ENCODE results near the gene ALDOC. TPM values are rescaled to one million over a fixed set of nuclear protein-coding genes. Genes with fewer than 3 reads are reported as not detected.

The ALDOC gene
- total and polyA plus RNA-seq, 2 of the 13 experiments (the other 11 are each of a cell fraction or from before 2014, with no cell fraction given) = 15.4 to 60.9 TPM

DNA sequence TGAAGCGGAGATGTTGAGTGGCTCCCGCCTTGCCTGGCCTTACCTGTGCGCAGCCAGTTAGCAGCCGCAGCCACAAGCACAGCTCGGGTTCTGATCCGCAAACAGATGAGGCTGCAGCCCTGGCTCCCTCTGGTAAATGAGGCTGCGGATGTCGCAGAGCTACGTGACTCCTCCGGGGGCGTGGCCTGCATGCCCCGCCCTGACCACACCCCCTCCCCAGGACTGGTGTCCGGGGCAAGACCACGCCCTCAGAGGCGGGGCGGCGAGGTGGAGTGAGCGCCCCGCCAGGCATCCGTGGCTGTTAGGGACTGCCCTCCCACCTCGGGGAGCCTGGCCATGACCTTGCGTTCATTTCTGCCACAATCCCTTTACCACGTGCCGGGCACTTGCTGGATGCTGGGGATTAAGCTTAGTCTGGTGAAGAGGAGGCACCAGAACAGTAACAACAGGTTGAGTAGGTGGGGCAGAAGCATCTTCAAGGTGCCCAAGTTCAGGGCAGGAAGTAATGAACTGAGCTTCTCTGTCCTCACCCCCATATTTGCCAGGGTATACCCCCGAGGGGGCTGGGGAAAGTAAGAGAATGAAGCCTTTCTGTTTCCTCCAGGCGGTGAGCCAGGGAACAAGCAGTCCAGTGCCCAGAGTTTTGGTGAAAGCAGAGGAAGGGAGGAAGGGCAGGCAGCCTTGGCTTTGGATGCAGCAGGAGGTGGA, at the start of gene ALDOC (continued):
- TF ChIP-seq, protein P1, sequence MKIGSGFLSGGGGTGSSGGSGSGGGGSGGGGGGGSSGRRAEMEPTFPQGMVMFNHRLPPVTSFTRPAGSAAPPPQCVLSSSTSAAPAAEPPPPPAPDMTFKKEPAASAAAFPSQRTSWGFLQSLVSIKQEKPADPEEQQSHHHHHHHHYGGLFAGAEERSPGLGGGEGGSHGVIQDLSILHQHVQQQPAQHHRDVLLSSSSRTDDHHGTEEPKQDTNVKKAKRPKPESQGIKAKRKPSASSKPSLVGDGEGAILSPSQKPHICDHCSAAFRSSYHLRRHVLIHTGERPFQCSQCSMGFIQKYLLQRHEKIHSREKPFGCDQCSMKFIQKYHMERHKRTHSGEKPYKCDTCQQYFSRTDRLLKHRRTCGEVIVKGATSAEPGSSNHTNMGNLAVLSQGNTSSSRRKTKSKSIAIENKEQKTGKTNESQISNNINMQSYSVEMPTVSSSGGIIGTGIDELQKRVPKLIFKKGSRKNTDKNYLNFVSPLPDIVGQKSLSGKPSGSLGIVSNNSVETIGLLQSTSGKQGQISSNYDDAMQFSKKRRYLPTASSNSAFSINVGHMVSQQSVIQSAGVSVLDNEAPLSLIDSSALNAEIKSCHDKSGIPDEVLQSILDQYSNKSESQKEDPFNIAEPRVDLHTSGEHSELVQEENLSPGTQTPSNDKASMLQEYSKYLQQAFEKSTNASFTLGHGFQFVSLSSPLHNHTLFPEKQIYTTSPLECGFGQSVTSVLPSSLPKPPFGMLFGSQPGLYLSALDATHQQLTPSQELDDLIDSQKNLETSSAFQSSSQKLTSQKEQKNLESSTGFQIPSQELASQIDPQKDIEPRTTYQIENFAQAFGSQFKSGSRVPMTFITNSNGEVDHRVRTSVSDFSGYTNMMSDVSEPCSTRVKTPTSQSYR (CRISPR knock-in tag; IDR thresholded peaks at IDR 0.05; ENCODE audit: borderline replicate concordance) = no peak
- TF ChIP-seq ZNF567 (CRISPR knock-in tag; IDR thresholded peaks at IDR 0.05; ENCODE audit: borderline replicate concordance) = no peak
- TF ChIP-seq, protein P2, sequence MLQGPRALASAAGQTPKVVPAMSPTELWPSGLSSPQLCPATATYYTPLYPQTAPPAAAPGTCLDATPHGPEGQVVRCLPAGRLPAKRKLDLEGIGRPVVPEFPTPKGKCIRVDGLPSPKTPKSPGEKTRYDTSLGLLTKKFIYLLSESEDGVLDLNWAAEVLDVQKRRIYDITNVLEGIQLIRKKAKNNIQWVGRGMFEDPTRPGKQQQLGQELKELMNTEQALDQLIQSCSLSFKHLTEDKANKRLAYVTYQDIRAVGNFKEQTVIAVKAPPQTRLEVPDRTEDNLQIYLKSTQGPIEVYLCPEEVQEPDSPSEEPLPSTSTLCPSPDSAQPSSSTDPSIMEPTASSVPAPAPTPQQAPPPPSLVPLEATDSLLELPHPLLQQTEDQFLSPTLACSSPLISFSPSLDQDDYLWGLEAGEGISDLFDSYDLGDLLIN (CRISPR knock-in tag; IDR thresholded peaks at IDR 0.05; ENCODE audit: borderline replicate concordance) = no peak
- TF ChIP-seq, protein P3, sequence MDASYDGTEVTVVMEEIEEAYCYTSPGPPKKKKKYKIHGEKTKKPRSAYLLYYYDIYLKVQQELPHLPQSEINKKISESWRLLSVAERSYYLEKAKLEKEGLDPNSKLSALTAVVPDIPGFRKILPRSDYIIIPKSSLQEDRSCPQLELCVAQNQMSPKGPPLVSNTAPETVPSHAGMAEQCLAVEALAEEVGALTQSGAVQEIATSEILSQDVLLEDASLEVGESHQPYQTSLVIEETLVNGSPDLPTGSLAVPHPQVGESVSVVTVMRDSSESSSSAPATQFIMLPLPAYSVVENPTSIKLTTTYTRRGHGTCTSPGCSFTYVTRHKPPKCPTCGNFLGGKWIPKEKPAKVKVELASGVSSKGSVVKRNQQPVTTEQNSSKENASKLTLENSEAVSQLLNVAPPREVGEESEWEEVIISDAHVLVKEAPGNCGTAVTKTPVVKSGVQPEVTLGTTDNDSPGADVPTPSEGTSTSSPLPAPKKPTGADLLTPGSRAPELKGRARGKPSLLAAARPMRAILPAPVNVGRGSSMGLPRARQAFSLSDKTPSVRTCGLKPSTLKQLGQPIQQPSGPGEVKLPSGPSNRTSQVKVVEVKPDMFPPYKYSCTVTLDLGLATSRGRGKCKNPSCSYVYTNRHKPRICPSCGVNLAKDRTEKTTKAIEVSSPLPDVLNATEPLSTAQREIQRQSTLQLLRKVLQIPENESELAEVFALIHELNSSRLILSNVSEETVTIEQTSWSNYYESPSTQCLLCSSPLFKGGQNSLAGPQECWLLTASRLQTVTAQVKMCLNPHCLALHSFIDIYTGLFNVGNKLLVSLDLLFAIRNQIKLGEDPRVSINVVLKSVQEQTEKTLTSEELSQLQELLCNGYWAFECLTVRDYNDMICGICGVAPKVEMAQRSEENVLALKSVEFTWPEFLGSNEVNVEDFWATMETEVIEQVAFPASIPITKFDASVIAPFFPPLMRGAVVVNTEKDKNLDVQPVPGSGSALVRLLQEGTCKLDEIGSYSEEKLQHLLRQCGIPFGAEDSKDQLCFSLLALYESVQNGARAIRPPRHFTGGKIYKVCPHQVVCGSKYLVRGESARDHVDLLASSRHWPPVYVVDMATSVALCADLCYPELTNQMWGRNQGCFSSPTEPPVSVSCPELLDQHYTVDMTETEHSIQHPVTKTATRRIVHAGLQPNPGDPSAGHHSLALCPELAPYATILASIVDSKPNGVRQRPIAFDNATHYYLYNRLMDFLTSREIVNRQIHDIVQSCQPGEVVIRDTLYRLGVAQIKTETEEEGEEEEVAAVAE (CRISPR knock-in tag; IDR thresholded peaks at IDR 0.05; ENCODE audit: borderline replicate concordance) = peak; percentile 83; the same call in 1 of the 2 replicates
- TF ChIP-seq KAT2B (IDR thresholded peaks at IDR 0.05; ENCODE audit: borderline replicate concordance, low read depth, low read length) = no peak
- TF ChIP-seq, protein P4, sequence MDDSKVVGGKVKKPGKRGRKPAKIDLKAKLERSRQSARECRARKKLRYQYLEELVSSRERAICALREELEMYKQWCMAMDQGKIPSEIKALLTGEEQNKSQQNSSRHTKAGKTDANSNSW (CRISPR knock-in tag; IDR thresholded peaks at IDR 0.05; ENCODE audit: borderline replicate concordance) = no peak
- TF ChIP-seq SSRP1 (CRISPR knock-in tag; IDR thresholded peaks at IDR 0.05) = no peak
- TF ChIP-seq CBX5 (CRISPR knock-in tag; IDR thresholded peaks at IDR 0.05; ENCODE audit: borderline replicate concordance) = no peak
- TF ChIP-seq ZNF138 (CRISPR knock-in tag; IDR thresholded peaks at IDR 0.05; ENCODE audit: low read depth) = 0 out of 2 replicates have a peak, but pooled peaks have one; percentile 50
- TF ChIP-seq JUNB (CRISPR knock-in tag; IDR thresholded peaks at IDR 0.05; ENCODE audit: borderline replicate concordance) = no peak
- no peak for TF ChIP-seq ZNF556 (CRISPR knock-in tag; IDR thresholded peaks at IDR 0.05; ENCODE audit: borderline replicate concordance)
- TF ChIP-seq KLF15 (CRISPR knock-in tag; IDR thresholded peaks at IDR 0.05; ENCODE audit: borderline replicate concordance) = no peak
- TF ChIP-seq CHCHD3 (CRISPR knock-in tag; IDR thresholded peaks at IDR 0.05) = no peak
- no peak for TF ChIP-seq DPF2 (CRISPR knock-in tag; IDR thresholded peaks at IDR 0.05; ENCODE audit: borderline replicate concordance, low read depth)
- TF ChIP-seq, protein P5, sequence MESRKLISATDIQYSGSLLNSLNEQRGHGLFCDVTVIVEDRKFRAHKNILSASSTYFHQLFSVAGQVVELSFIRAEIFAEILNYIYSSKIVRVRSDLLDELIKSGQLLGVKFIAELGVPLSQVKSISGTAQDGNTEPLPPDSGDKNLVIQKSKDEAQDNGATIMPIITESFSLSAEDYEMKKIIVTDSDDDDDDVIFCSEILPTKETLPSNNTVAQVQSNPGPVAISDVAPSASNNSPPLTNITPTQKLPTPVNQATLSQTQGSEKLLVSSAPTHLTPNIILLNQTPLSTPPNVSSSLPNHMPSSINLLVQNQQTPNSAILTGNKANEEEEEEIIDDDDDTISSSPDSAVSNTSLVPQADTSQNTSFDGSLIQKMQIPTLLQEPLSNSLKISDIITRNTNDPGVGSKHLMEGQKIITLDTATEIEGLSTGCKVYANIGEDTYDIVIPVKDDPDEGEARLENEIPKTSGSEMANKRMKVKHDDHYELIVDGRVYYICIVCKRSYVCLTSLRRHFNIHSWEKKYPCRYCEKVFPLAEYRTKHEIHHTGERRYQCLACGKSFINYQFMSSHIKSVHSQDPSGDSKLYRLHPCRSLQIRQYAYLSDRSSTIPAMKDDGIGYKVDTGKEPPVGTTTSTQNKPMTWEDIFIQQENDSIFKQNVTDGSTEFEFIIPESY (CRISPR knock-in tag; IDR thresholded peaks at IDR 0.05) = peak; percentile 36; the same call in 1 of the 2 replicates
- TF ChIP-seq, protein P6, sequence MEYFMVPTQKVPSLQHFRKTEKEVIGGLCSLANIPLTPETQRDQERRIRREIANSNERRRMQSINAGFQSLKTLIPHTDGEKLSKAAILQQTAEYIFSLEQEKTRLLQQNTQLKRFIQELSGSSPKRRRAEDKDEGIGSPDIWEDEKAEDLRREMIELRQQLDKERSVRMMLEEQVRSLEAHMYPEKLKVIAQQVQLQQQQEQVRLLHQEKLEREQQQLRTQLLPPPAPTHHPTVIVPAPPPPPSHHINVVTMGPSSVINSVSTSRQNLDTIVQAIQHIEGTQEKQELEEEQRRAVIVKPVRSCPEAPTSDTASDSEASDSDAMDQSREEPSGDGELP (IDR thresholded peaks at IDR 0.05; ENCODE audit: borderline replicate concordance, low read depth) = no peak
